LNCaP clone FGC (cell line): Measurements from ENCODE around the gene MARCHF6.
A peak's percentile ranks its signal among the peaks of the same experiment; 100 is the strongest.
"Not testable (repeated sequence)": the region's sequence is repeated elsewhere in the genome, so short reads cannot be mapped to it uniquely, and the experiment has no call there.

Experiments
- DNase-seq: peaks from one replicate; pipeline ENCODE4 v3.0.0-alpha.2; 2011; ENCODE audit warnings: low read depth
- H3K4me3 ChIP-seq: 2 replicates; pipeline ENCODE4 v1.5.1; 2011; ENCODE audit warnings: mild to moderate bottlenecking, low read depth, low read length, control low read depth
- CTCF ChIP-seq: IDR thresholded peaks from 2 replicates; pipeline ENCODE4 v1.5.1; 2012; ENCODE audit warnings: mild to moderate bottlenecking; ENCODE audit not compliant: control insufficient read depth, insufficient read depth; ENCODE audit errors: extremely low read depth

MARCHF6 gene

GRCh38 chr5:10307206-10308148 lies 46.0 kb upstream of the MARCHF6 start, which contains the start of gene CMBL:
Gene CMBL, minus strand, starts transcription at chr5:10307902. Its CDS starts 17,140 bp downstream, at chr5:10290762.
- no peak for DNase-seq
- H3K4me3 ChIP-seq, result peak within 1 kb of the TSS; percentile 57
- TF ChIP-seq CTCF, result no peak

- no peak for TF ChIP-seq CTCF
- H3K4me3 ChIP-seq, result no peak overlapping the region
- no peak for DNase-seq
Observed at GRCh38 chr5:10308844-10309243, 44.7 kb upstream of the MARCHF6 start.

DNA sequence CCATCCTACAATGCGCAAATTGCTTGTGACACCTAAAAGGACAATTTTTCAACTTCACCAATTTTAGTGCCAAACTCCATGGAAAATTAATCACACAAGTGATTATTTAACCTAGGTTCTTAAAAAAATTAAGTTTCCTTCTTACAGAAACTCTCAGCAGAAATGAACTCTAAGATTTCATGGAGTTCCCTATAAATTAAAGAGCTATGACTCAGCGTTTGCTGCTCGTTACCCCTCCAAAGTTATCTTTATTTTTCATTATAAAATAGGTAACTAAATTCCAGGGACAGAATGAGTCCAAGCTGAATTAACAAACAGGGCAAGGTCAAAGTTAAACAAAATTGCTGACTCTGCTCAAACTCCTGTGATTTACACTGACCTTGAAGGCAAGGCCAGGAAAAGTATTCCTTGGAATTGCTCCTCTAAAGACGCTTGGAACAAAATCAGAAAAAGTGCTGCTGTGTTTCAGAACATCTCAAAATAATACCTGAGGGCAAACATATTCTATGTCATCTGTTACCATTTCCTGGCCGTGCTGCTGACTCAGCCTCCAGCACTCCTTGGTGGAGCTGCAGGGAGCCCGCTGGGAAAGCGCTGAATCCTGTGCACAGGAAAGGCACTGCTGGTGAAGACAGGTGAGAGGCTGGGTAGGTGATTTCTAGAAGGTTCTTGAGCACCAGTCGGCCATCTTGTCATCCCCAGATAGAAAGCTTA lies 43.3 kb upstream of the MARCHF6 start:
- H3K4me3 ChIP-seq, result no peak overlapping the region
- TF ChIP-seq CTCF, result no peak
- DNase-seq, result peak; percentile 63

DNA sequence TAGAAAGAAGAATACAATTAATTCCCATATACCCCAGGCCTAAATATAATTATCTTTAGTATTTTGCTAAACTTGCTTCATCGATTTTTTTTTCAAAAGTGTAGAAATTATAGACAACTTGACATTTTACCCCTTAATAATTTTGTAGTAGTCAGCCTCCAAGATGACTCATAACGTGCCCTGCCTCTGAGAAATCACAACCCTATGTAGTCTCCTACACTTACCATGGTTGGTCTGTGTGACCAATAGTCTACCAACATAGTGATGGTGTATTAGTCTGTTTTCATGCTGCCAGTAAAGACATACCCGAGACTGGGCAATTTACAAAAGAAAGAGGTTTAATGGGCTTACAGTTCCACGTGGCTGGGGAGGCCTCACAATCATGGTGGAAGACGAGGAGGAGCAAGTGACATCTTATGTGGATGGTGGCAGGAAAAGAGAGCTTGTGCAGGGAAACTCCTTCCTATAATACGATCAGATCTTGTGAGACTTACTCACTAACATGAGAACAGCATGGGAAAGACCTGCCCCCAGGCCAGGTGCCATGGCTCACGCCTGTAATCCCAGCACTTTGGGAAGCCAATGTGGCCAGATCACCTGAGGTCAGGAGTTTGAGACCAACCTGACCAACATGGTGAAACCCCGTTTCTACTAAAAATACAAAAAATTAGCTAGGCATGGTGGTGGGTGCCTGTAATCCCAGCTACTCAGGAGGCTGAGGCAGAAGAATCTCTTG lies 42.5 kb upstream of the MARCHF6 start:
- H3K4me3 ChIP-seq, DNase-seq: not testable (repeated sequence)

- H3K4me3 ChIP-seq, result no peak overlapping the region
- no peak for TF ChIP-seq CTCF
- no peak for DNase-seq
Observed at GRCh38 chr5:10311595-10312425, 41.7 kb upstream of the MARCHF6 start.

- no peak for TF ChIP-seq CTCF
- no peak for DNase-seq
- H3K4me3 ChIP-seq, result no peak overlapping the region
Observed at GRCh38 chr5:10315201-10315600, 38.3 kb upstream of the MARCHF6 start.
